GM10248 (cell line): Measurements from ENCODE around the gene CYB5D1.

Experiments used
- CTCF ChIA-PET: fragments of 300-600 bp; sonication (Branson Sonifier 250); formaldehyde crosslinking; extraction: SDS; loops from one replicate; lab custom pipeline; 2021; ENCODE audit warnings: antibody characterized with exemption; lab: Yijun Ruan, JAX
- POLR2A ChIA-PET: fragments of 350-650 bp; sonication (Branson Sonifier 250); formaldehyde crosslinking; extraction: SDS; loops from one replicate; lab custom pipeline; 2020; ENCODE audit warnings: antibody characterized with exemption; lab: Yijun Ruan, JAX
- DNase-seq: peaks from one replicate; pipeline ENCODE4 v3.0.0; 2012; ENCODE audit errors: extremely low spot score
- TF ChIP-seq, protein P1 (sequence below): IDR thresholded peaks from 2 replicates; pipeline ENCODE4 v1.5.1; 2012; ENCODE audit warnings: mild to moderate bottlenecking, low read depth; ENCODE audit errors: extremely low read depth, missing control alignments, control extremely low read depth

CYB5D1 gene

DNA sequence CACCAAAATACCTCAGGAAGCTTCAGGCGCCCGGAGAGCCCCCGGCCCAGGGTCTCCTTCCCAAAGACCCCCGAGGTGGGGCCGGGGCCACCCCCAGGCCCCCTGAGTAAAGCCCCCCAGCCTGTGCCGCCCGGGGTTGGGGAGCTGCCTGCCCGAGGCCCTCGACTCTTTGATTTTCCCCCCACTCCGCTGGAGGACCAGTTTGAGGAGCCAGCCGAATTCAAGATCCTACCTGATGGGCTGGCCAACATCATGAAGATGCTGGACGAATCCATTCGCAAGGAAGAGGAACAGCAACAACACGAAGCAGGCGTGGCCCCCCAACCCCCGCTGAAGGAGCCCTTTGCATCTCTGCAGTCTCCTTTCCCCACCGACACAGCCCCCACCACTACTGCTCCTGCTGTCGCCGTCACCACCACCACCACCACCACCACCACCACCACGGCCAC is 9.6 kb upstream of the CYB5D1 start:
- ChIA-PET CTCF (interaction anchor here (1.0 kb wide), 1 partner anchor 9 kb away, joined by 3 read pairs; the partner anchor contains the start of gene NAA38), POLR2A (interaction anchor here (0.9 kb wide), 1 partner anchor 9 kb away, joined by 4 read pairs; the partner anchor contains the start of gene NAA38)
- DNase-seq: no peak
- TF ChIP-seq, protein P1, sequence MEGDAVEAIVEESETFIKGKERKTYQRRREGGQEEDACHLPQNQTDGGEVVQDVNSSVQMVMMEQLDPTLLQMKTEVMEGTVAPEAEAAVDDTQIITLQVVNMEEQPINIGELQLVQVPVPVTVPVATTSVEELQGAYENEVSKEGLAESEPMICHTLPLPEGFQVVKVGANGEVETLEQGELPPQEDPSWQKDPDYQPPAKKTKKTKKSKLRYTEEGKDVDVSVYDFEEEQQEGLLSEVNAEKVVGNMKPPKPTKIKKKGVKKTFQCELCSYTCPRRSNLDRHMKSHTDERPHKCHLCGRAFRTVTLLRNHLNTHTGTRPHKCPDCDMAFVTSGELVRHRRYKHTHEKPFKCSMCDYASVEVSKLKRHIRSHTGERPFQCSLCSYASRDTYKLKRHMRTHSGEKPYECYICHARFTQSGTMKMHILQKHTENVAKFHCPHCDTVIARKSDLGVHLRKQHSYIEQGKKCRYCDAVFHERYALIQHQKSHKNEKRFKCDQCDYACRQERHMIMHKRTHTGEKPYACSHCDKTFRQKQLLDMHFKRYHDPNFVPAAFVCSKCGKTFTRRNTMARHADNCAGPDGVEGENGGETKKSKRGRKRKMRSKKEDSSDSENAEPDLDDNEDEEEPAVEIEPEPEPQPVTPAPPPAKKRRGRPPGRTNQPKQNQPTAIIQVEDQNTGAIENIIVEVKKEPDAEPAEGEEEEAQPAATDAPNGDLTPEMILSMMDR: no peak

DNA sequence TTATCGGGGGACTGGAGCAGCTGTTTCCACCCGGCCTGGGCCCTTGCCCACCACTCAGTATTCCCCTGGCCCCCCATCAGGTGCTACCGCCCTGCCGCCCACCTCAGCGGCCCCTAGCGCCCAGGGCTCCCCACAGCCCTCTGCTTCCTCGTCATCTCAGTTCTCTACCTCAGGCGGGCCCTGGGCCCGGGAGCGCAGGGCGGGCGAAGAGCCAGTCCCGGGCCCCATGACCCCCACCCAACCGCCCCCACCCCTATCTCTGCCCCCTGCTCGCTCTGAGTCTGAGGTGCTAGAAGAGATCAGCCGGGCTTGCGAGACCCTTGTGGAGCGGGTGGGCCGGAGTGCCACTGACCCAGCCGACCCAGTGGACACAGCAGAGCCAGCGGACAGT is 9.1 kb upstream of the CYB5D1 start:
- no peak for DNase-seq
- ChIA-PET CTCF (no interaction called here), POLR2A (no interaction called here)
- TF ChIP-seq, protein P1: no peak

DNA sequence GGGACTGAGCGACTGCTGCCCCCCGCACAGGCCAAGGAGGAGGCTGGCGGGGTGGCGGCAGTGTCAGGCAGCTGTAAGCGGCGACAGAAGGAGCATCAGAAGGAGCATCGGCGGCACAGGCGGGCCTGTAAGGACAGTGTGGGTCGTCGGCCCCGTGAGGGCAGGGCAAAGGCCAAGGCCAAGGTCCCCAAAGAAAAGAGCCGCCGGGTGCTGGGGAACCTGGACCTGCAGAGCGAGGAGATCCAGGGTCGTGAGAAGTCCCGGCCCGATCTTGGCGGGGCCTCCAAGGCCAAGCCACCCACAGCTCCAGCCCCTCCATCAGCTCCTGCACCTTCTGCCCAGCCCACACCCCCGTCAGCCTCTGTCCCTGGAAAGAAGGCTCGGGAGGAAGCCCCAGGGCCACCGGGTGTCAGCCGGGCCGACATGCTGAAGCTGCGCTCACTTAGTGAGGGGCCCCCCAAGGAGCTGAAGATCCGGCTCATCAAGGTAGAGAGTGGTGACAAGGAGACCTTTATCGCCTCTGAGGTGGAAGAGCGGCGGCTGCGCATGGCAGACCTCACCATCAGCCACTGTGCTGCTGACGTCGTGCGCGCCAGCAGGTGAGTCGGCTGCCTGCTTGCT is 8.6 kb upstream of the CYB5D1 start:
- TF ChIP-seq, protein P1: no peak
- CTCF ChIA-PET: interaction anchor here (2.6 to 3.7 kb wide), 3 partner anchors 9 to 24 kb away, joined by 9 to 29 read pairs (median 9); partner anchors contain the start of gene KDM6B
- DNase-seq: no peak
- POLR2A ChIA-PET: no interaction called here

DNA sequence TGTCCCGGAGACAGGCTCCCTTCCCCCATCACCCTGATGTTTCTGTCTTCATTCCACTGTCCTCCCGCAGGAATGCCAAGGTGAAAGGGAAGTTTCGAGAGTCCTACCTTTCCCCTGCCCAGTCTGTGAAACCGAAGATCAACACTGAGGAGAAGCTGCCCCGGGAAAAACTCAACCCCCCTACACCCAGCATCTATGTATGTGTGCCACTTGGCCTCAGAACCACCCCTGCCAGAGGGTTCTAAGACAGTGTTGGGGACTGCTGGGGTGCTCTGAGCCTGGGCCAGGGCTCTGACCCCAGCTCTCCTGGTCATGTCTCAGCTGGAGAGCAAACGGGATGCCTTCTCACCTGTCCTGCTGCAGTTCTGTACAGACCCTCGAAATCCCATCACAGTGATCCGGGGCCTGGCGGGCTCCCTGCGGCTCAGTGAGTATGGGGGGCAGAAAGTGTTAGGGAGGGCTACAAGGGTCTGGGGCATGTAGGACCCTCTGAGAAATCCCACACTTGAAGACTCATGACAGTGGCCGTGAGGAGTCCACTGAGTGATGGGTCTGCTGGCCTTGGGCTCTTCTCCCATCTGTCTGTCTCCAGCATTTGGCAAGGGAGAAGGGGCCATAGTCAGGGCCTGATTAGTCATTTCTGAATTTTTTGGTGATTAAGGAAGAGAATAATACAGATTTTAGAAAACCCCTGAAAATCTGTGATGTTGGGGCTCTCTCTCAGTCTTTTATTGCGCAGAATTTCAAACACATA is 7.9 kb upstream of the CYB5D1 start:
- TF ChIP-seq, protein P1: no peak
- ChIA-PET POLR2A (no interaction called here), CTCF (interaction anchor here (1.3 to 3.7 kb wide), 5 partner anchors 9 to 107 kb away, joined by 4 to 29 read pairs (median 9); partner anchors contain the start of gene KDM6B)
- no peak for DNase-seq

DNA sequence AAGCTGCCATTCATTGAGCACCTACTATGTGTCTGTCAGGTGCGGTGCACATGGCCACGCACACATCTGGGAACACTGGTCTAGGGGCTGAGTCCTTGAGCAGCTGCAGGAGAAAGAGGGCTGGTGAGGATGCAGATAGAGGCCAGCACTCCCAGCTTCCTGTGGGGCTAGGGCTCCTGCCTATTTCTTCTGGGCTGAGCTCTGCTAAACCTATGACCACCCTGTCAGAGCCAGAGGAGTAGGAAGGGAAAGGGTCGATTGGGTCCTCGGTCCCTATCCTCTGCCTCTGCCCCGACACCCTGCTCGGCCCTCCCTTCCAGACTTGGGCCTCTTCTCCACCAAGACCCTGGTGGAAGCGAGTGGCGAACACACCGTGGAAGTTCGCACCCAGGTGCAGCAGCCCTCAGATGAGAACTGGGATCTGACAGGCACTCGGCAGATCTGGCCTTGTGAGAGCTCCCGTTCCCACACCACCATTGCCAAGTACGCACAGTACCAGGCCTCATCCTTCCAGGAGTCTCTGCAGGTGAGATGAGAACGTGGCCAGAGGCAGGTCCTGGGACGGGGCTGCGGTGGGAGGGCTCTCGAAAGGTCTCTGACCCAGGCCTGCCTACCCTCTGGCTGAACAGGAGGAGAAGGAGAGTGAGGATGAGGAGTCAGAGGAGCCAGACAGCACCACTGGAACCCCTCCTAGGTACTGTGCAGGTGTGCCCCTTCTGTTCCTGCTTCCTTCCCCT is 6.9 kb upstream of the CYB5D1 start:
- TF ChIP-seq, protein P1: no peak
- DNase-seq: no peak
- ChIA-PET POLR2A (no interaction called here), CTCF (interaction anchor here (0.7 to 3.7 kb wide), 11 partner anchors 10 to 191 kb away, joined by 3 to 29 read pairs (median 4); partner anchors contain the start of gene KDM6B)
